ENCODE data around the gene LRMDA.

GRCh38 chr10:75468612-75469005, 37.2 kb downstream of the LRMDA start:
- no peak for TF ChIP-seq CTCF (IDR thresholded peaks at IDR 0.05)
- no peak for TF ChIP-seq POLR2A (IDR thresholded peaks at IDR 0.05)

Measured in adrenal gland (tissue), 5 donors.